ENCODE measurements around the gene GDI2. TPM values are rescaled to one million over a fixed set of nuclear protein-coding genes. Genes with fewer than 3 reads are reported as not detected.
"Not testable (repeated sequence)": the region's sequence is repeated elsewhere in the genome, so short reads cannot be mapped to it uniquely, and the experiment has no call there.

Gene GDI2
- 465 and 590 TPM in 2 replicates for total RNA-seq (2014; rRNA removed; shearing (Covaris generic))

DNA sequence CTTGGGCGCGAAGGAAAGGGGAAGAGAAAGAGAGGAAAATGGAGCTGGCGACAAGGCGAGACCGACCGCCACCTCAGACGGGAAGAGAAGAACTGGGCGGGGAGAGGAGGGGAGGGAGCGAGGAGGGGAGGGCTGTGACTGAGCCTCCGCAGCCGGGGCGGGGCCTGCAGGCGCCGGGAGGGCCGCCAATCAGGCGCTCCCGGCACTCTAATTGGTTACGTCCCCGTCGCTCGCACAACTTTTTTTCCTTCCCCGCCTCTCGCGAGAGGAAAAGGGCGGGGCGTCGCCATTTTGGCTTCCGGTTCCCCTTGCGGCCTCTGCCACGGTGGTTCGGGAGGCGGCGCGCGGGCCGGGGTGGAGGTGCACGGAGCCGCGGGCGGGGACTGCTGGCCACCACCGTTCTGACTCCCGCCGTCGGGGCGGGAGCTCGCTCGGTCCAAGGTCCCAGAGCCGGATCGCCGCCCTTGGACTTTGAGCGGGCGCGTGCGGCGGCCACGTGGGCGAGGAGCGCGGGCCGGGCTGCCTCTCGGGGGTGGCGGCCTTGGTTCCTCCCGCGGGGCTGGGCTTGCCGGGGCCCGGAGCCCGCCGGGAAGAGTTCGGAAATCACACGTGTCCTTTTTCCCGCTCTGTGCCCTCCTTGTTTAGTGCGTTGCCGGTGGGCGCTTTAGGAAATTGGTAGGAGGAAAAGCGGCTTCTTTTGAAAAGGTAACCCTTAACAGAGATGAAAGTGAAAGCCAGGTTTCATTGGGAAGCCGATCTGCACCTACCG is at the start of gene GDI2:
Gene GDI2 (minus strand): TSS at position 94 of the 769 bp plus-strand sequence. CDS start 176 bp downstream, outside the sequence.
- no peaks in the 10 kb centered on the region for H3K36me3 ChIP-seq (replicated peaks; ENCODE audit: control insufficient read depth, insufficient read depth, low read length)
- H3K4me3 ChIP-seq (ENCODE audit: insufficient read depth, low read depth, low read length) = peak within 1 kb of the TSS; percentile 93
- no peaks in the 10 kb centered on the region for H3K27me3 ChIP-seq (ENCODE audit: control insufficient read depth, insufficient read depth, low read length)
- peak; percentile 99 for DNase-seq

DNA sequence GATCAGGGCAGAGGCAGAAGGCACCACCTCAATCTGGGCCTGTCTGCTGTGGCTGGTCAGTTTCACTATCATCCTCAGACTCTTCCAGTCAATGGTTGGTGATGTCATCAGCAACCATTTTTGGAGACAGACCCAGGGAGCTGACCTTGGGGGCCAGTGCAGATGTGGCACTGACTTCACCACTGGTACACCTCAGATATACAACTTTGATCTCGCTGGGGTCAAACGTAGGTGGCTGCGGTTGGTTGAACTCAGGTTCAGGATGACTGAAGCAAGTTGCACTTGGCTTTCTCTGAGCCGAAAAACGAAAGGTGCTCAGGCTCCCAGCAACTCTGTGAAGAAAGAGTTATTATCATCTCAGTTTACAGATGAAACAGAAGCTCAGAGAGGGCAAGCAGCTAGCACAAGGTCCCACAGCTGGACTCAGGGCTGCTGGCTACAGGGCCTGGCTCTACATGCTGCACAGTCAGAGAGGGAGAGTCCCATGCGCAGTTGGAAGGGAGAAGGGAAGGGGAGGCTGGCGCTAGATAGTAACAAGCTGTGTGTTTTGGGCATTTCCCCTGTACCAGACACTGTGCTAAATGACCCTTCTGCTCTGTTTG is 49.2 kb upstream of the GDI2 start:
- no peak overlapping the region for H3K4me3 ChIP-seq (ENCODE audit: insufficient read depth, low read depth, low read length)
- no peaks in the 10 kb centered on the region for H3K27me3 ChIP-seq (ENCODE audit: control insufficient read depth, insufficient read depth, low read length)
- DNase-seq = no peak
- H3K36me3 ChIP-seq (replicated peaks; ENCODE audit: control insufficient read depth, insufficient read depth, low read length) = no peaks in the 10 kb centered on the region

DNA sequence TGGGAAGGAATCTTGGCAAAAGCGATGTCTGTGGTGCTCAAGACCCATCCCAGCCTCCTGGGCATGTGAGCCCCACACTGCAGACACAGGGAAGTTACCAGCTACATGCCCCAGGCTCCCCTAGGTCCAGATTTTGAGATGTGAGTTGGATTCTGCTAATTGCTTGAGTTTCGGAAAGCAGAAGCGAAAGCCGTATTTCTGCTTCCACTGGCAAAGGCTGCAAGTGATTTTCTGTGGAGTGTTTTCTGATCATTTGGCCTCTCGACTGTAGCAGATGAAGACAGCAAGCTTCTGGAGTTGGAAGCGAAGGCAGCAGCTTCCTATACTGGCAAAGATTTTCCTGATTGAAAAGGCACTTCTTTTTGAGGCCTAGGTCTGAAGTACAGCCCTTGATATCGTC is 46.8 kb upstream of the GDI2 start:
- no peak for DNase-seq
- Histone ChIP-seq H3K27me3 (ENCODE audit: control insufficient read depth, insufficient read depth, low read length) (no peaks in the 10 kb centered on the region), H3K36me3 (replicated peaks; ENCODE audit: control insufficient read depth, insufficient read depth, low read length) (no peaks in the 10 kb centered on the region), H3K4me3 (ENCODE audit: insufficient read depth, low read depth, low read length) (no peak overlapping the region)

DNA sequence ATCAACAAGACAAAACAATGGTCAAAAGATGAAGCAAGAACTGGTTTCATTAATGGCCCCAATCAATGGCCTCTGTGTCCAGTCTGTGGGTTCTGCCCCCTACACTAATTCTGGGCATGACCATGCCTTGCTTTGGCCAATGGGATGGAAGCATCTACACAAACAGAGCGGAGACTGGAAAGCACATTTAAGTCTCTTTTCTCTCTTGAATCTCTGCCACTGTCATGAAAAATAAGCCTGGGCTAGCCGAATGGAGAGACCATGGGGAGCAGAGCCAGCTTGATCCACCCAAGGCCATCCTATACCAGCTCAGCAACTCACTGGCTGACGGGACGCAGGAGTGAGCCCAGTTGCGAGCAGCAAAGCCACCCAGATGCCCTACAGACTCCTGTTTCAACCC is 45.6 kb upstream of the GDI2 start:
- no peak for DNase-seq
- H3K36me3 ChIP-seq (replicated peaks; ENCODE audit: control insufficient read depth, insufficient read depth, low read length) = no peaks in the 10 kb centered on the region
- H3K27me3 ChIP-seq (ENCODE audit: control insufficient read depth, insufficient read depth, low read length) = no peaks in the 10 kb centered on the region
- H3K4me3 ChIP-seq (ENCODE audit: insufficient read depth, low read depth, low read length) = no peak overlapping the region

DNA sequence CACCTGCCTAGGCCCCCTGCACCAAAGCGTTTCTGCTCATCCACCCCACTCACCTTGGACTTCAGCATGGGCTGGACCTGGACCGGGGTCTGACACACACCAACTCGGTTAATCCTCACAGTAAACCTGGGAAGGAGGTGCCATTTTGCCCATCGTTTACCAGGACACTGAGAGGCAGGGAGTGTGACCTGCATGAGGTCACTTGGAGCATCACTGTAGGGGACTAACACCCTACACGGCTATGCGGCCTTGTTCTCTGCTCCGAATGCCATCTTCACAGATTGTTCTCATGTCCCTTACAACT is 43.4 kb upstream of the GDI2 start:
- no peaks in the 10 kb centered on the region for H3K36me3 ChIP-seq (replicated peaks; ENCODE audit: control insufficient read depth, insufficient read depth, low read length)
- DNase-seq = no peak
- H3K4me3 ChIP-seq (ENCODE audit: insufficient read depth, low read depth, low read length) = no peak overlapping the region
- no peaks in the 10 kb centered on the region for H3K27me3 ChIP-seq (ENCODE audit: control insufficient read depth, insufficient read depth, low read length)

DNA sequence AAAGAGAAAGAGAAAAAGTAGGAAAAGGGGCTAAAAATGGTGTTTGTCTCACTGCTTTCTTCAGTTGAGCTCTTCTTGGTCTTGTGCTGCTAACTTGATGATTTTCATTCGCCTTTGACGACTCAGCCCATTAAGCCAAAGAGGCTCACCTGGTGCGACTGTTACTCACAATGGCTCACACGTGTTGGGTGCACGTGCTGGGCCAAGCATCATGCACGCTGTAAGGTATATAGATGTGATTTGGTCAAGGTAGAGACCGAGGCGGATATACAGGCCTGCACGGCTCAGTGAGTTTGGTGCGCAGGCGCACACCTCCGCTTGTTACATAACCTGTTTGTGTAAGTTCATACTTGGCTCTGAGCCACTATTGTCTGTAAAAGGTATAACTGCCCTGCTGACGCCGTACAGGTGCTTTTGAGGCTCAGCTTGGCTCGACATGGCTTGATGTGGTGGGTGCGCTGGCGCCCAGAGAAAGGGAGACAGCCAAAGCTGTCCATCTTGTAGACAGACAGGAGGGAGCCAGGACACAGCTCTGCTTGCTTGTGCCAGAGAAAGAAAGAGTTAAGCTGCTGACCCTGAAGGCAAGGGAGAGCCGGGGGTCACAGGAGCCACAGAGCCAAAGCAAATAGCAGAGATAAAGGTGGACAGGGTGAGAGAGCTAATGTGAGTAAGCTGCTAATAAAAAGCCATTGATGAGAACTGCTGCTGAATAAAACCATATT is 42.9 kb upstream of the GDI2 start:
- Histone ChIP-seq H3K4me3 (ENCODE audit: insufficient read depth, low read depth, low read length) (no peak overlapping the region), H3K36me3 (replicated peaks; ENCODE audit: control insufficient read depth, insufficient read depth, low read length) (no peaks in the 10 kb centered on the region), H3K27me3 (ENCODE audit: control insufficient read depth, insufficient read depth, low read length) (no peaks in the 10 kb centered on the region)
- no peak for DNase-seq

DNA sequence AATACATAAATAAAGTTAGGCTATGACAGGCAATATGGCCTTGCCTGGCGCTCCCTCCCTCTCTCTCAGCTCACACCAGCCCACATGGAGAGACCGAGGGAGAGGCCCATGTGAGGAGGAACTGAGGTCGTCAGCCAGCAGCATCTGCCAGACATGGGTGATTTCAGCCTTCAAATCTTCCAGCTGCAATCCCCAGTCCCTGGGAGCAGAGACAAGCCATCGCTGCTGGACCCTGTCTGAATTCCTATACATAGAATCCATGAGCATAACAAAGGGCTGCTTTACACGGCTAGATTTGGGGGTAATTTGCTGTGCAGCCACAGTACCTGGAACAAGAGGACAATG is 40.9 kb upstream of the GDI2 start:
- Histone ChIP-seq H3K4me3 (ENCODE audit: insufficient read depth, low read depth, low read length) (no peak overlapping the region), H3K27me3 (ENCODE audit: control insufficient read depth, insufficient read depth, low read length) (no peaks in the 10 kb centered on the region), H3K36me3 (replicated peaks; ENCODE audit: control insufficient read depth, insufficient read depth, low read length) (no peaks in the 10 kb centered on the region)
- DNase-seq = no peak

DNA sequence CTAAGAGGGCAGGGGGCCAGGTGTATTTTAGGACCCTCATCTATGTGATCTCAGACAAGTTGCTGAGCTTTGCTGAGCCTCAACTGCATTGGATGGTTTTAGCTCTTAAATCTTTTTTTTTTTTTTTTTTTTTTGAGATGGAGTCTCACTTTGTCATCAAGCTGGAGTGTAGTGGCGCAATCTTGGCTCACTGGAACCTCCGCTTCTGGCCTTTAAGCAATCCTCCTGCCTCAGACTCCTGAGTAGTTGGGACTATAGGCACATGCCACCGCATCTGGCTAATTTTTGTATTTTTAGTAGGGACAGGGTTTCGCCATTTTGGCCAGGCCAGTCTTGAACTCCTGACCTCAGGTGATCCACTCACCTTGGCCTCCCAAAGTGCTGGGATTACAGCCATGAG is 33.4 kb upstream of the GDI2 start:
- H3K4me3 ChIP-seq (ENCODE audit: insufficient read depth, low read depth, low read length); H3K27me3 ChIP-seq (ENCODE audit: control insufficient read depth, insufficient read depth, low read length); H3K36me3 ChIP-seq (replicated peaks; ENCODE audit: control insufficient read depth, insufficient read depth, low read length); DNase-seq: not testable (repeated sequence)

DNA sequence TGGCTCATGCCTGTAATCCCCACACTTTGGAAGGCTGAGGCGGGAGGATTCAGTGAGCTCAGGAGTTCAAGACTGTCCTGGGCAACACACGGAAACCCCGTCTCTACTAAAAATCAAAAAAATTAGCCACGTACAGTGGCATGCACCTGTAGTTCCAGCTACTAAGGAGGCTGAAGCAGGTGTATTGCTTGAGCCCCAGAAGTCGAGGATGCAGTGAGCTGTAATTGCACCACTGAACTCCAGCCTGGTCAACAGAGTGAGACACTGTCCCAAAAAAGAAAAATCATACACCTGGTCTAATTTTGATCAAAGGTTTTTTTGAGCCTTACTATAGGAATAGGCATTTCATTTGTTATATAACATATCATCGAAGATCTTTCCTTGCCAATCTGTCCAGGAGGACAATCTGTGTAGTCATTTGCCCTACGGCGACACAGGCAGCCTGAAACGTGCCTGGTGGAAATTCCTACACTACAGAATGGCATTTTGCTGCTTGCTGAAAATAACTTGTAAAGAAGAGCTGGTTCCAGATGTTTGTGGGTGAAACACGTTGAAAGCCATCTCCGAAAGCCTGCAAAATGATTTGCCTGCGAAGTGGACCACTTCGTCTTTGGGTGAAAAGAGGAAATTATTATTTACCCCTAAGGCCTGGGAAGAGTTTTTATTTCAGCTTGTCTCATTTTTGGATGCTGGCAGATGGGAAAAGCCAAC is 31.3 kb upstream of the GDI2 start:
- no peak for DNase-seq
- Histone ChIP-seq H3K27me3 (ENCODE audit: control insufficient read depth, insufficient read depth, low read length) (no peaks in the 10 kb centered on the region), H3K36me3 (replicated peaks; ENCODE audit: control insufficient read depth, insufficient read depth, low read length) (no peaks in the 10 kb centered on the region), H3K4me3 (ENCODE audit: insufficient read depth, low read depth, low read length) (no peak overlapping the region)

DNA sequence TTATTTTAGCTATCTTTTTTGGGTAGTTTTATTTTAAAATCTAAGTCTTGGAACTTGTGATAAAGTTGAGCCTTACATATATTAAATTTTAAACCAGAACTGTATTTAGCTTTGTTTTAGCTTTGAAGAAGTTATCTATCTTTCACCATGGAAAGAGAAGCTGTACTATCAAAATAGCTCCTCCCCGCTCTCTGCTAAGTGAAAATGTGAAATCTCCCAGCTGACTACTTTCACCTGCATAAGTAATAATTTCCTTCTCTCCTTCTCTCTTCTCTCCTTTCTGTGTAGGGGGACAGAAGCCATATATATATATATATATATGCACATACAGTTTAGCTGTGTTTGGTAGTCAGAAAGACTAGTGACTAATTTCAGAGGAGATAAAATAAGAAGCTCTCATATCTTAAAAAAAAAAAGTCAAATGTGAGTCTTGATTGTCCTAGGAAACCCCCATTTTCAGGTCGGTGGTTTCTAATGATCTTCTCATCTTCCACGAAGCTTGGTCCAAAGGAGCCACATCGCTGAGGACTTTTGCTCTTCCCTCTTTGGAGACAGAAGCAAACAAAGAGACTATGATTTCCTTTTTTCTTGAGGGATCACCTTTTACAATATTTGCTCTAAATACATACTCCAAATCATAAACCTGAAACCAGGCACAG is 30.6 kb upstream of the GDI2 start:
- Histone ChIP-seq H3K27me3 (ENCODE audit: control insufficient read depth, insufficient read depth, low read length) (no peaks in the 10 kb centered on the region), H3K36me3 (replicated peaks; ENCODE audit: control insufficient read depth, insufficient read depth, low read length) (no peaks in the 10 kb centered on the region), H3K4me3 (ENCODE audit: insufficient read depth, low read depth, low read length) (no peak overlapping the region)
- no peak for DNase-seq

DNA sequence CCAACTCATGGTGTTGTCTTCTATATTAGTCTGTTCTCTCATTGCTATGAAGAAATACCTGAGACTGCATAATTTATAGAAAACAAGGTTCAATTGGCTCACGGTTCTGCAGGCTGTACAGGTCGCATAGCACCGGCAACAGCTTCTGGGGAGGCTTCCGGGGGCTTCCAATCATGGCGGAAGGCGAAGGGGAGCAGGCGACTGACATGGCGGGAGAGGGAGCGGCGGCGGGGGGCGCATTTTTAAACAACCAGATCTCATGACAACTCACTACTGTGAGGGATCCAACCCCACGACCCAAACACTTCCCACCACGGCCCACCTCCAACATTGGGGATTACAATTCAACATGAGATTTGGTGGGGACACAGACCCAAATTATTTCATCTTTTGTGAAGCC is 28.7 kb upstream of the GDI2 start:
- Histone ChIP-seq H3K4me3 (ENCODE audit: insufficient read depth, low read depth, low read length) (no peak overlapping the region), H3K27me3 (ENCODE audit: control insufficient read depth, insufficient read depth, low read length) (no peaks in the 10 kb centered on the region), H3K36me3 (replicated peaks; ENCODE audit: control insufficient read depth, insufficient read depth, low read length) (no peaks in the 10 kb centered on the region)
- no peak for DNase-seq

DNA sequence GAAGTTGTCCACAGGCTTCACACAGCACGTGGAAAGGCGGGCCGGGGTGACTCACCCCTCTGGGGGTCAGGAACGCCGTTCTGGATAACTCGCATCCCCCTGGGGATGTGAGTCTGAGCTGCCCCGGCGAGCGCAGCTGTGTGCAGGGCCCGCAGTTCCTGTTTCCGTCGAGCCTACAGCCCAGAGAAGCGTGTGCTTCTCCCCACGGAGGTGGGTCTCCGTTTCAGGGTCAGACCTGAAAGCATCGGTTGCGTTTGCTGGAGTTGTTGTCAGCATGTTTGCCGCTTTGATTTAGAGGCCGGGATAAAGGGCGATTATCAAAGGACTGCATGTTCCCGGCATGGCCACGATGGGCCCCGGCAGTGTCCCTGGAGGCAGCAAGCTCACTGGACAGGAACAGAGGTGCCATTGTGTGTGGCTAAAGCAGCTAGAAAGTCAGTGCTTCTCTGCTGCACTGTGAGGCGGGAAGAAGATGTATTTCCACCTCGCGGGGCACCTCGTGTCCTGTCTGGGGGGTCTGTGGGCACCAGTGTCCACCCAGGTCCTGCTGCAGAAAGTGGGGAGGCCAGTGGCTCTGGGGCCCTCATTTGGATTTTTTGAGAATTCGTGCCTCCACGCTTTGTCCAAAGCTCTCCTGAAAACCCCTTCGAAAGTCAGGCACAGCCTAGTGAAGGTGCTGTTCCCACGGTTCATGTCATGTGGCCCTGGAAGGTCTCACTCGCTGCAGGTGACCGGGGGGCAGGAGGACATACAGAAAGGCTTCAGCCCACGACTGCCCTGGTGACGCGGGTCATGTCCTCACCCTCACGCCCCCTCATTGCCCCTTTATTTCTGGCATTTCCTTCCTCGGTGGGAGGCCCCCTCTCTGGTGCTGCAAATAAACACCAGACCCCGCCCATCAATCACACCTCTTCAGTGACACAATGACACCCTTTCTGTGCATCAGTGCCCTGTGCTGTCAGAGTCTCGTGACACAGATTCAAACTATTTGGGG is 27.4 kb upstream of the GDI2 start:
- Histone ChIP-seq H3K27me3 (ENCODE audit: control insufficient read depth, insufficient read depth, low read length) (no peaks in the 10 kb centered on the region), H3K4me3 (ENCODE audit: insufficient read depth, low read depth, low read length) (no peak overlapping the region), H3K36me3 (replicated peaks; ENCODE audit: control insufficient read depth, insufficient read depth, low read length) (no peaks in the 10 kb centered on the region)
- DNase-seq = peak; percentile 57

DNA sequence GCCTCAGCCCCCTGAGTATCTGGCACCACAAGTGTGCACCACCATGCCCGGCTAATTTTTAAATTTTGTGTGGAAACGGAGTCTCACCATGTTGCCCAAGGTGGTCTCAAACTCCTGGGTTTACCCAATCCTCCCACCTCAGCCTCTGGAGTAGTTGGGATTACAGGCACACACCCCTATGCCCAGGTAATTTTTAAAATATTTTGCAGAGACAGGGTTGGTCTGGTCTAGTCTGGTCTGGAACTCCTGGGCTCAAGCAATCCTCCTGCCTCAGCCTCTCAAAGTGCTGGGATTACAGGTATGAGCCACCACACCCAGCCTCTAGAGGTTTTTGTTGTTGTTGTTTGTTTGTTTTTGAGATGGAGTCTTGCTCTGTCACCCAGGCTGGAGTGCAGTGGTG is 22.9 kb upstream of the GDI2 start:
- H3K36me3 ChIP-seq (replicated peaks; ENCODE audit: control insufficient read depth, insufficient read depth, low read length); DNase-seq; H3K4me3 ChIP-seq (ENCODE audit: insufficient read depth, low read depth, low read length); H3K27me3 ChIP-seq (ENCODE audit: control insufficient read depth, insufficient read depth, low read length): not testable (repeated sequence)
